A673 (cell line): ENCODE results near the gene MOB4. TPM values are rescaled to one million over a fixed set of nuclear protein-coding genes. Genes with fewer than 3 reads are reported as not detected.

ENCODE experiments used
- BruUV-seq: library from RNA; stranded (reverse); fragments of 400-500 nt; replicated peaks from 2 replicates; lab custom pipeline; 2021; lab: Mats Ljungman, UMichigan
- CTCF ChIA-PET: fragments of 300-600 bp; sonication (Branson Sonifier 250); formaldehyde crosslinking; loops from one replicate; lab custom pipeline; 2022; ENCODE audit warnings: antibody characterized with exemption; lab: Charles Lee
- POLR2A ChIA-PET: fragments of 300-600 bp; sonication (Branson Sonifier 250); formaldehyde crosslinking; loops from one replicate; lab custom pipeline; 2022; ENCODE audit warnings: antibody characterized with exemption; ENCODE audit not compliant: low non-redundant PET; lab: Charles Lee
- DNase-seq: peaks from one replicate; pipeline ENCODE4 v3.0.0-alpha.2; 2015; ENCODE audit warnings: low spot score
- H3K27ac ChIP-seq: fragments of 200-600 bp; sonication (generic); 2 replicates; pipeline ENCODE4 v1.5.1; 2016; ENCODE audit warnings: mixed run types, low read depth, mild to moderate bottlenecking, mixed read lengths, antibody characterized with exemption, low read length; ENCODE audit not compliant: poor library complexity, severe bottlenecking
- H3K27me3 ChIP-seq: fragments of 200-600 bp; sonication (generic); replicated peaks from 2 replicates; pipeline ENCODE4 v1.6.1; 2017; ENCODE audit warnings: mixed run types, low read depth, mild to moderate bottlenecking, mixed read lengths, antibody characterized with exemption, low read length; ENCODE audit not compliant: insufficient read depth, poor library complexity
- H3K36me3 ChIP-seq: fragments of 200-600 bp; sonication (generic); 2 replicates; pipeline ENCODE4 v1.6.1; 2016; ENCODE audit warnings: mixed run types, mild to moderate bottlenecking, mixed read lengths, antibody characterized with exemption, low read length; ENCODE audit not compliant: insufficient read depth, poor library complexity, severe bottlenecking
- H3K4me1 ChIP-seq: fragments of 200-600 bp; sonication (generic); 2 replicates; pipeline ENCODE4 v1.6.1; 2017; ENCODE audit warnings: mixed run types, mild to moderate bottlenecking, mixed read lengths, antibody characterized with exemption, low read length; ENCODE audit not compliant: insufficient read depth, poor library complexity, severe bottlenecking
- H3K4me3 ChIP-seq: fragments of 200-600 bp; sonication (generic); 2 replicates; pipeline ENCODE4 v1.5.1; 2016; ENCODE audit warnings: low read depth, mixed run types, mild to moderate bottlenecking, mixed read lengths, low read length; ENCODE audit not compliant: poor library complexity, severe bottlenecking
- H3K9me3 ChIP-seq: fragments of 200-600 bp; sonication (generic); 2 replicates; pipeline ENCODE4 v1.6.1; 2016; ENCODE audit warnings: mixed run types, low read depth, mild to moderate bottlenecking, mixed read lengths, antibody characterized with exemption, low read length; ENCODE audit not compliant: poor library complexity, severe bottlenecking
- CTCF ChIP-seq: fragments of 300-800, 200-600 bp; sonication (generic); conservative IDR thresholded peaks from 2 replicates; pipeline ENCODE4 v1.5.1; 2017; ENCODE audit warnings: low read depth, mild to moderate bottlenecking, antibody characterized with exemption, low read length, moderate library complexity, mixed read lengths
- EZH2 ChIP-seq: fragments of 200-600 bp; sonication (generic); IDR thresholded peaks from 2 replicates; pipeline ENCODE4 v1.6.1; 2017; ENCODE audit warnings: borderline replicate concordance, low read depth, mild to moderate bottlenecking, mixed read lengths, antibody characterized with exemption, low read length; ENCODE audit not compliant: poor library complexity, severe bottlenecking
- intact Hi-C: fragments of 100-400 bp; cut with micrococcal nuclease; formaldehyde crosslinking; loops from one replicate; pipeline ENCODE4 v1.10.0; 2022; ENCODE audit not compliant: unreplicated experiment
- total RNA-seq: library from RNA; stranded (reverse); gene quantifications from 2 replicates; pipeline ENCODE4 v1.2.3, GENCODE V29; 2021

Gene MOB4
- total RNA-seq, 1 experiment from 2014 or later, result 38.0 TPM

- ChIA-PET POLR2A (interaction anchor here (0.7 kb wide), 1 partner anchor 15 kb away, joined by 3 read pairs; no protein-coding TSS in a partner anchor), CTCF (interaction anchor here (1.3 kb wide), 1 partner anchor 47 kb away, joined by 3 read pairs; the partner anchor contains the start of gene COQ10B)
- Histone ChIP-seq H3K4me3 (peak within 1 kb of the TSS; percentile 89), H3K27ac (peak within 1 kb of the TSS; percentile 97), H3K36me3 (peaks cover 77% of the 10 kb centered on the region), H3K27me3 (no peaks in the 10 kb centered on the region), H3K9me3 (no peaks in the 10 kb centered on the region), H3K4me1 (peaks cover 41% of the 10 kb centered on the region)
- TF ChIP-seq EZH2, result no peak
- no peak for TF ChIP-seq CTCF
- intact Hi-C loops, result loop anchor here (2.0 to 5.0 kb wide), 3 partner anchors 47 to 207 kb away; partner anchors contain the start of genes COQ10B and MARS2
- no TSS peak for BruUV-seq
- DNase-seq, result peak; percentile 100
Observed at GRCh38 chr2:197499594-197500502, 16.0 kb upstream of the MOB4 start, which contains the start of the genes HSPD1 and HSPE1. TSS of gene HSPD1 (minus strand) at chr2:197499840. CDS start at chr2:197498848, 992 bp downstream. TSS of gene HSPE1 (plus strand) at chr2:197500379. CDS start at chr2:197500437, 58 bp downstream.

- H3K27me3 ChIP-seq, result no peaks in the 10 kb centered on the region
- peak; percentile 10 for DNase-seq
- ChIA-PET POLR2A (no interaction called here), CTCF (interaction anchor here (1.3 kb wide), 1 partner anchor 48 kb away, joined by 3 read pairs; the partner anchor contains the start of gene COQ10B)
- H3K4me1 ChIP-seq, result peaks cover 41% of the 10 kb centered on the region
- TF ChIP-seq EZH2 (no peak), CTCF (no peak)
- H3K4me3 ChIP-seq, result peak overlapping the region; percentile 89
- peaks cover 71% of the 10 kb centered on the region for H3K36me3 ChIP-seq
- intact Hi-C loops, result loop anchor here (2.0 to 5.0 kb wide), 2 partner anchors 48 to 207 kb away; partner anchors contain the start of genes COQ10B and MARS2
- TSS peak; percentile 63 for BruUV-seq
- H3K27ac ChIP-seq, result peak overlapping the region; percentile 97
- no peaks in the 10 kb centered on the region for H3K9me3 ChIP-seq
Observed at GRCh38 chr2:197500503-197501131, 15.2 kb upstream of the MOB4 start.

- H3K4me3 ChIP-seq, result peak overlapping the region; percentile 89
- intact Hi-C loops, result loop anchor here (5.0 kb wide), 1 partner anchor 205 kb away; the partner anchor contains the start of gene MARS2
Observed at GRCh38 chr2:197502201-197502600, 13.7 kb upstream of the MOB4 start.

More at GRCh38 chr2:197502201-197502600, 13.7 kb upstream of the MOB4 start:
- H3K4me1 ChIP-seq, result peaks cover 26% of the 10 kb centered on the region
- H3K9me3 ChIP-seq, result no peaks in the 10 kb centered on the region
- no peaks in the 10 kb centered on the region for H3K27me3 ChIP-seq
- BruUV-seq, result no TSS peak
- TF ChIP-seq CTCF (no peak), EZH2 (no peak)
- H3K27ac ChIP-seq, result peak overlapping the region; percentile 97
- no peak for DNase-seq
- H3K36me3 ChIP-seq, result peaks cover 55% of the 10 kb centered on the region
- ChIA-PET POLR2A (no interaction called here), CTCF (no interaction called here)
